K562 (cell line): ENCODE data around the gene GPR108. TPM values are rescaled to one million over a fixed set of nuclear protein-coding genes. Genes with fewer than 3 reads are reported as not detected.

Source experiments
- KDM1A ChIP-seq, 2 experiments: fragments of 450-650 bp; IDR thresholded peaks; 2 replicates each; pipeline ENCODE4 v1.6.1; 2016; ENCODE audit warnings: mild to moderate bottlenecking in 2 of 2
- NCOA6 ChIP-seq: fragments of 450-650 bp; IDR thresholded peaks from 2 replicates; pipeline ENCODE4 v1.6.1; 2017; ENCODE audit warnings: mild to moderate bottlenecking
- ZBTB12 ChIP-seq: fragments of 250-450 bp; sonication (Bioruptor Pico); IDR thresholded peaks from 2 replicates; pipeline ENCODE4 v1.4.0; 2020
- ZBTB34 ChIP-seq: fragments of 250-450 bp; sonication (Bioruptor Pico); IDR thresholded peaks from 2 replicates; pipeline ENCODE4 v1.8.0; 2021; ENCODE audit warnings: mild to moderate bottlenecking, moderate library complexity
- ZNF408 ChIP-seq: fragments of 250-450 bp; sonication (Bioruptor Pico); IDR thresholded peaks from 2 replicates; pipeline ENCODE4 v1.4.0; 2020; ENCODE audit warnings: low read depth, mild to moderate bottlenecking, moderate library complexity
- ZNF512 ChIP-seq: IDR thresholded peaks from 2 replicates; pipeline ENCODE4 v1.6.1; 2016; ENCODE audit warnings: missing genetic modification characterization, missing compliant biosample characterization
- polyA plus RNA-seq, 8 experiments: library from polyadenylated mRNA; depleted of rRNA in 4 of 8; stranded (reverse) in 5 of 8; unstranded in 3 of 8; fragments of >200 nt; fragmentation: Nextera tagmentation in 2 of 8; fragmentation: Illumina TruSeq in 1 of 8; extraction: Ambion mirVana in 2 of 8; extraction: Trizol in 1 of 8; gene quantifications; 2 replicates each; pipeline versions ENCODE4 v1.2.1 to v1.2.3, GENCODE V29; 2011 to 2014; ENCODE audit warnings: inconsistent platforms in 1 of 8, missing spikeins in 1 of 8
- total RNA-seq, 7 experiments: library from RNA; depleted of rRNA in 6 of 7; stranded (reverse); fragments of >200 nt in 6 of 7; fragmentation: Illumina TruSeq in 2 of 7; extraction: Trizol in 2 of 7; gene quantifications; 2 replicates each; pipeline versions ENCODE4 v1.2.1 to v1.2.3, GENCODE V29; 2011 to 2021; ENCODE audit warnings: low replicate concordance in 1 of 7

GPR108 gene
- total and polyA plus RNA-seq, 9 of the 15 experiments (the other 6 are each of a cell fraction or from before 2014, with no cell fraction given): 2.4 to 33.2 (median 24.4) TPM

GRCh38 chr19:6772028-6772865, 34.9 kb upstream of the GPR108 start, which contains the start of gene VAV1 (continued):
- no peak for TF ChIP-seq ZBTB34 (CRISPR knock-in tag)
- peak; percentile 94 to 97 for TF ChIP-seq KDM1A (IDR thresholded peaks at IDR 0.05)
- TF ChIP-seq ZNF408 (CRISPR knock-in tag): no peak
- no peak for TF ChIP-seq ZBTB12 (CRISPR knock-in tag)
- TF ChIP-seq ZNF512 (tag): peak; percentile 63
- no peak for TF ChIP-seq NCOA6
